NCI-H1436 treated with DMSO at 0.1 percent for 48 hours (cell line): Measurements from ENCODE around the gene TTC33.
"Not testable (repeated sequence)": the region's sequence is repeated elsewhere in the genome, so short reads cannot be mapped to it uniquely, and the experiment has no call there.

ENCODE experiments used
- DNase-seq: peaks from one replicate; lab custom pipeline; 2025; lab: John Stamatoyannopoulos, UW

Gene TTC33

DNA sequence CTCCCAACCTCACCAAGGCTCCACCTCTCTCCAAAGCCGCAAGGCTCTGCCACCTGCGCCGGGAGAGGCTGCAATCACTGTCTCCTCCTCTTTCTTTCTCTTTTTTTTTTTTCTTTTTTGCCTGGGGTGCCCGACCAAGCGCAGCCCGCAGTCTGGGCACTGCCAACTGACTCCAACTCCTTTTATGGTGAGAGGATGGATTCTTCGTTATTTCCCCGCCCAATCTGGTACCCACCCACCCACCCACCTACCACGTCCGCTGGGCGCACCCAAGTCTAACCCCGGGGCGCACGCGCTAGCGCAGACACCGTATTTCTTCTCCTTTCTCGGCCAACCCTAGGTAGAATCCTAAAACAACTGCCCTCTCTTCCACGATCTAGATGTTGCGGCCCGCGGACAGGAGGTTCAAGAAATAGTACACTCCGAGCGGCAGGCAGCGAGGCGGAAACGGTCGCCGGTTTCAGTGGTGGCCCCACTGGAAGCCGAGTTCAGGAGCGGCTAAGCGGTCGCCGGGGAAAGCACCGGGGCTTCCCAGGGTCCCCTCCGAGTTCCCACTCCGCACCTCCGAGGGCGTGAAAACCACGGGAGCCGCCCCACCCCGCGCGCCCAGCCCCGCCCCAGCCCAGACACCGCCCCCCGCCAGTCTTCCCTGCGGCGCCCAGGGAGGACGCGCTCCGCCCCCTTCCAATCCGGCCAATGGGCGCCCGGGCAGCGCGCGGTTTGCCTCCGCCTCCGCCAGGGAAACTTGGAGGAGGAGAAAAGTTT lies 76.4 kb downstream of the TTC33 start:
- no peak for DNase-seq

DNA sequence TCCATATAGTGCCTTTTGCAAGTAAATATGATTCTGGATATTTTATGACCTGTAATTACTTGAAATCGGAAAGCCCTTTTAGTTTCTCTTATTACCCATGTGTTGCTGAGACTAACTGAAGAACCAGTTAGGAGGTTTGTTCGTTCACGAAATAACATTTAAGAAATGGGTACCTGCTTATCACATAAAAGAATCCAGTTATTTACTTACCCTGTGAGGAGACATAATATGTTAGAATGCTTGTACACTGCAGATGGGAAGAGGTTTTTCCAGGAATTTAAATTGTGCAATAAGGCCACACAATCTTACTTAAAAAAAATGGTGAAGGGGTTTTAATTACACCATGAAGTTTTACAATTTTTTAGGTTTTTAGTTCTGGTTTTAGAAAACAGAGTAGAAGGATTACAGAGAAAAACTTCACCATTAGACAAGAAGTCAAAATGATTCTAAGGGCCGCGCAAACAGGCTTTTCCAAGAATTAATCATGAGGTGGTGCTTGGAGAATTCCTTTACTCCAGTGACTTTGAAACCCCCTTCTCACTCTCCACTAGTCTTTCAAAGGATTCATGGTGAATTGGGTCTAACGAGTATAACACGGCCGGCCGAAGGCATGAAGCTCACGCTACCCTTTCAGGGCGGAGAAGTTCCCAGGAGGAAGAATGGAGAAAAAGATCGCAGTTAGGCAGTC lies 77.2 kb downstream of the TTC33 start:
- no peak for DNase-seq

DNA sequence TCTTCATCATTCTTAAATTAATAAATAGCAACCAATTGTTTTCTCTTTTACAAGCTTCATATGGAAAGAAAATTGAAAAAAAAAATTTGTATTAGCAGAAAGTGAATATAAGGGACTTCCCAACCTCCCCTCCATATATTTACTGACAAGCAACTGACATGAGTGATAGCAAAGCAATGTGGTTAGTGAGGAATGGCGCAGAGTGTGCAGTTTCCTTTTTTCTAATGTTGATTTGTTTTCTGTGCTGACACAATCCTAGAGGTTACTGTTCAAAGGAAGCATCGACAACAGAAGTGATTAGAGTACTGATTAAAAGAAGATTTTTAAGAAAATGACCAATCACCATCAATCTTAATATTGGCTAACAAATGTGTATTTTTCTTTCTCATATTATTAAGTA lies 77.7 kb downstream of the TTC33 start:
- no peak for DNase-seq

DNA sequence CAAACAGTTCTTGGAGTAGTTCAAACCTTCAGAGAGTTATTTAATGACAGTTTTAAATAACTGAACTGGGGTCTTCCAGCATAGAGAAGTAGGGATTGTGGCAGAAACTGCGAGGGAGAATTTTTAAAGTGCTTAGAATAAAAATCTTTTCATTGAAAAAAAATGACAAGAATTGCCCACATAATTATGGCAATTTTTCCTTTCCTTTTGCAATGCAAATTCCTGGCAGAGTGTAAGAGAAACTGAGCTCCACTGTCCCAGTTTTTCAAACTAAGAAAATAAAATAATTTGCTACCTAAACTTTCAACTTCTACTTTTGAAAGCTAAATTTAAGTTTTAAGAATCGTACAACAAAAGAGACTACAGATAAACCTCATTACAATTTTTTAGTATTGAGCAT lies 78.3 kb downstream of the TTC33 start:
- no peak for DNase-seq

DNA sequence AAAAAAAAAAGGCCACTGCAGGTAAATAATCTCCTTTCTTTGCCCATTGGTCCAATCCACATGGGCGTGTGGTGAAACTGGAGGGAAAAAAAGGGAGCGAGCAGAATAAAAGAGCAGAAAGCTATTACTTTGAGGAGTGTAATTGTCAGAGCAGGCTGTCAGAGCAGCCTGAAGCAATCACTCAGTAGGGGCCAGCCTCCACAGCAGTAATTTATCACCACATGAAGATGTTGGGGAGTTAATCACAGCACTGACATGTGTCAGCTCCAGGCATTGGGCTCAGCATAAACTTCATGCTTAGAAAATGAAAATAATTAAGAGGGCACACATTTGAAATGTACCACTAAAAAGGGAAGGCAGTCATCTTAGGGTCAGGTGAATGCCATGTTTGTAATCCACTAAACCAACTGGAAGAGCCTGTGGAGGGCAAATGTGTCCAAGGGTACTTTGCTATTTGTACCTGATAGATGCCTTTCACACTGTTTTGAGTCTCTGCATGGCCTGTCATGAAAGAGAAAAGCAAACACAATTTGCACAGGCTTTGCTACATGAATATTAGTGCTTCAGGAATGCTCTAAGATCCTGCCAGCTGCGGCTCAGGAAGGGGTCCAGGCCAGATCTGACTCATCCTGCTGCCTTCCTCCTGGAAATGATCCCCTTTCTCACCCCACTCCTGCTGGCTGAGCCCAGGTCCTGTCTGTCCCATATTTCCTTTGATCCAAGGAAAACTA lies 79.0 kb downstream of the TTC33 start:
- no peak for DNase-seq

DNA sequence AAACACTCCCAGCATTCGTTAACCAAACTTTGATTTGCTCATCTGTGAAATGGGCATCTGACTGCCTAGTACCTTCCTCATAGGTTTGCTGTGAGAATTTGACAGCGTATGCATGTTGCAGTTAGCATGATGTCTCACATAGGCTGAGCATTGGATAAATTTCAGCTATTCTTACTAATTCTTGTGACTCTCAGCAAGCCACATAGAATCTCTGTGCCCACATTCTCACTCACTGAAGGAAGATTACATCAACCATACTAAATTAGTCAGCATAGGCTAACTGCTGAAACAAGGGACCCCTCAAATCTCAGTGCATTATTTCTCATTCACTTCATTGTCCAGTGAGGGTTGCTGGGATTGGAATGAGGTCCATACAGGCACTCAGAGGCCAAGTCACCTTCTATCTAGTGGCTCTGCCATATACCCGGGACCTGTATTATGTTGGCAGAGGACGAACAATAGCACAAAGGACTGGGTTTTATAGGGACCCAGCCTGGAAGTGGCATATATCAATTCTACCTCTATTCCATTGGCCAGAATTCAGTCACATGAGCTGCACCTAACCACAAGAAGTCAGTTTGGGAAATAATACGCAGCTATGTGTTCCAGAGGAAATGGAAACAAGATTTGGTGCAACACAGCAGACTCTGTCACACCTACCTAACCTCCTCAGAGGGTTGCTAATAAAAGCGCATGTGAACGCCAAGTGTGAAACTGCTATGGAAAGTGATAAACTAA lies 80.2 kb downstream of the TTC33 start:
- DNase-seq: no peak

DNA sequence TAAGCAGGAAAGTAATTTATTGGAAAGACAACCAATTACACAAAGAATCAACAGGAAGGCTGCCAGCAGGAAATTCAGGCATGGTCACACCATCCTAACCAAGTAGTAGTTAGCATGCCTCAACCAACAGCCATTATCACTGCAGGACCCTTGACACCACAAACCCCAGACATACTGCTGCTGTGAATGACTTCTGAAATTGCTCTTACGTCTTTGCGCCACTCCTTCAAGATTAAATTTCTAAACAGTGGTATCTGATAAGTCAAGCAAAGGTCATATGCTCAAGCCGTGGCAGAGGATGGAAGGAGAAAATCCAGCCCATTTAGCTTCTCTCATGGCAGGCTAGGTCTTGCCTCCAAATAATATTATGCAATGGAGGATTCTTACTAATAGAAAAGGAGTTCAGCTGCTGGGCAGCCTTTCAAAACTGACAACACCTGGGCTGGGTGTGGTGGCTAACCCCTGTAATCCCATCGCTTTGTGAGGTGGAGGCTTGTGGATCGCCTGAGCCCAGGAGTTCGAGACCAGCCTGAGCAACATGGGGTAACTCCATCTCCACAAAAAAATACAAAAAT lies 81.0 kb downstream of the TTC33 start:
- no peak for DNase-seq

DNA sequence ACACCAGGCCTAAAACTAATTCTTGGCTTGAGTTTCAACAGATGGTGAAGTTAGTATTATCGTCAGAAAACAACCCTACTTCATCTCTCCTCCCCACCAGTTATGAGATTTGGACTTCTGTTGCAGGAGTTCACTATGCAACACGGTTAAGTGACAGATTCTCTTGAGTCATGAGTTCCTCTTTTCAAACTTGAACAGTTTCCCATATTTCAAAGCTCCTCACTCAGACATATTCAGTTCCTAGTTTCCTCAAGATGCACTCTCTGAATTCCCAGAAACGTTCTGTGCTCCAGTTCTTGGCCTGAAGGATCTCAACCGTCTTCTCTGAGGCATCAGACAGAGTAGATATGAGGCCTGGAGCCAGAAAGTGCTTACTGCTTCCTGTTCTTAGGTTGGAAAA lies 83.3 kb downstream of the TTC33 start:
- DNase-seq: no peak

DNA sequence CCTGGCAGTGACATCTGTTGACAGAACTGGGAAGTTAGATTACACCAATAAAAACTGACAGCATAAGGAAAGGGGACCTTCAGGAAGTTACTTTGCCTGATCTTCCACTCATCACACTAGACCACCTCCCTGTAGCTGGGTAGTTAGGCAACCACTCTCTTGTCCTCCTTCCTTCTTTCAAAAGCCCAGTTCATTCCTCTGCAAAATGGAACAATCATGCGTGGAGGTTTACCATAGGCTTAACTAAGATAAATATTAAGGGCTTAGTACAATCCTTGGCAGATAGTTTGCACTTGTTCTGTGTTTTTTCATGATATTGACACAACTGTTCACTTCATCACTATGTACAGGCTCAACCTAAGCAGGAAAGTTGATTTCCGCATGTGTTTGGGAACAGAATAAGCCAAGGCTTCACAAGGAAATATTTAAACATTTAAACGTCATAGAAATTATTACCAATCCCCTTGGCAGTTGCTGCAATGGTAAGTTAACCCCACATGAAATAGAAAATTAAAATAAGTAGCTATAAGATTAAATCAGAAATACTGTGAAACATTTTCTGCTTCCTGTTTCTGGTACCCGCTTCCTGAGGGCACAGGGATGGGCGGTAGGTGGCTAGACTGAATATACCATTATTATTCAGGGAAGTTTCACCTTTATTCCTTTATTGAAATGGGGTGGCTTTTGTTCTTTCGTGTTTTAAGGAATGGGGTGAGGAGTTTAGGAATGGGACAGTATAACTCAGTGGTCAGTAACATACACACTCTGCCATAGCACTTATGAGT lies 86.0 kb downstream of the TTC33 start:
- DNase-seq: no peak

DNA sequence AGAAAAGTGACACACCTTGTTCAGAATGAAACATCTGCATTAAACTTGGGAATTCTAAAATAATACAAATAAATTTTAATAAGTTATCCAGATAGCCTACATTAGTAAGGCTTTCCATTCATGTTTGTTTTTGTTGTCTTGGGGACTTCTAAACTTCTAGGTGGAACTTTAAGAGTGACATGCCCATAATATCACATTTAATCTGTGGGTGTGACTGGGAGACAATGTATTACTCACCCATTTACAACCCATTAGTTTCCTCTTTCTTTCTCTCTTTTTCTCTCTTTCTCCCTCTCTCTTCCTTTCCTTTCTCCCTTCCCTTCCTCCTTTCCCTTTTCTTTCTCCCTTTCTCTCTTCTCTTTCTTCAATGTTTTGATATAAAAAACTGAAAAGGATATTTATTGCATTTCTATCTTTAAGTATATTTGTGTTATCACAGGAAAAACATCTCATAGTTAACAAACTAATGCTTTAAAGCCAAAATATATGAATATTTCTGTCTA lies 88.5 kb downstream of the TTC33 start:
- no peak for DNase-seq

DNA sequence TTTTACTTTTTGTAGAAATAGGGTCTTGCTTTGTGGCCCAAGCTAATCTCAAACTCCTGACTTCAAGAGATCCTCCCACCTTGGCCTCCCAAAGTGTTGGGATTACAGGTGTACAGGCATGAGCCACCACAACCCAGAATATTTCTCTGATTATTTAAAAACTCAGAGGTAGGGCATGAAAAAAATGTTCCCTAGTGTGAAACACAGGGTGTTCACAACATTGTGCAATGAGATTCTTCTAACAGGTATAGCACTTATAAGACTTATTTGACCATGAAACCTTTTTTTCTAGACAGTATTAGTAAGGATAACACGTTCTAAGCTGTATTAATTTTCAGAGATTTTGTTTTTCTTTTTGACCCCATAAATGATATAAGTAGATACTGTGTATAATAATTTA lies 89.1 kb downstream of the TTC33 start:
- no peak for DNase-seq

DNA sequence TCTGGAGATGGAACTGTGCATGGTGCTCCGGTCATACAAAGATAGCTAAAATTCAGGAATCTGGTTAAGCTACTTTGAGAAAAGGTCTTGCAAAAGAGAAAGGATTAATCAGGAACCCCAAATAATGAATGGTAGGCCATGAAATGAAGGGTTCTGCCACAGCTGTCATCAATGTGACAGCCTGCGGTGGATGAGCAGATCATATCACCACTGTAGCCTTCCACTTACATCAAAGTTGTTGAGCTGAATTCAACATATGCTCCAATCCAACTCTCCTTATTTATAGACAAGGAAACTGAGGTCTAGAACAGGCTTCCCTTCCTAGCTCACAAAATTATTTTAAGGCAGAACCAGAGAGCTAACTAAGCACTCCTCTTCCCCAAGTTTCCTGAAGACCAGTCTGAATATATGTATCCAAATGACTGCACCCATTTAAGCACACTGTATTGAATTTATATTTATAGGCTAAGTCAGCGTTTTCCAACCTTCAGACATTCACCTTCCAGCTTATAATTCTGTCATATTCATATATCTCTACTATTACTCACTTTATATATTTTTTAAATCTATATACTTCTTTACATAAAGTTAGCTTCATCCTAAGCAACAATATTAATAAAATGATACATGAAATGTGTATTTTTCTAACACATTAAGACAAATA lies 90.0 kb downstream of the TTC33 start:
- no peak for DNase-seq

DNA sequence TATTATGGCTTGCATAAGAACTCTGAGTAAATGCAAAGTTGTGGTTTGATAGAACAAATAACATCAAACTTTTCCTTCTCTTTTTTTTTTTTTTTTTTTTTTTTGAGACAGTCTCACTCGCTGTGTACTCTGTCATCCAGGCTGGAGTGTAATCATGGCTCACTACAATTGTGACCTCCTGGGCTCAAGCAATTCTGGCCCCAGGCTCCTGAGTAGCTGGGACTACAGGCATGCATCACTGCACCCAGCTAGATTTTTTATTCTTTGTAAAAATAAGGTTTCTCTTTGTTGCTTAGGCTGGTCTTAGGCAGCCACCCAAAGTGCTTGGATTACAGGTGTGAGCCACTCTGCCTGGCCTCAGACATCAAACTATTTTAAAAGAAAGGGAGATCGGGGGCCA lies 95.0 kb downstream of the TTC33 start:
- no peak for DNase-seq

DNA sequence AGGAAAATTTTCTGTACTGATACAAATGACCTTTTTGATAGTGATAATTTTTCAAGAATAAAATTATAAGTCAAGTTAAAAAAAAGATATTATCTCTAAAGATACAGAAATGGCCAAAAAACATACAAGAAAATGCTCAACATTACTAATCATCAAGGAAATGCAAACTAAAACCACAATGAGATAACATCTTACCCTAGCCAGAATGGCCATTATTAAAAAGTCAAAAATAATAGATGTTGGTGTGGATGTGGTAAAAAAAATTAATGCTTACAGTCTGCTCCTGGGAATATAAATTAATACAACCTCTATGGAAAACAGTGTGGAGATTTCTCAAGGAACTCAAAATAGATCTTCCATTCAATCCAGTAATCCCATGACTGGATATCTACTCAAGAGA lies 99.0 kb downstream of the TTC33 start:
- DNase-seq: no peak

DNA sequence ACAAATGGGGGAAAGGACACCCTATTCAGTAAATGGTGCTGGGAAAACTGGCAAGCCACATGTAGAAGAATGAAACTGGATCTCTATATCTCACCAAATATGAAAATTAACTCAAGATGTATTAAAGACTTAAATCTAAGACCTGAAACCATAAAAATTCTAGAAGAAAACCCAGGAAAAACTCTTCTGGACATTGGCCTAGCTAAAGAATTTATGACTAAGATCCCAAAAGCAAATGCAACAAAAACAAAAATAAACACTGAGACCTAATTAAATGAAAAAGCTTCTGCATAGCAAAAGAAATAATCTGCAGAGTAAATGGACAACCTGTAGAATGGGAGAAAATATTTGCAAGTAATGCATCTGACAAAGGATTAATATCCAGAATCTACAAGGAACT lies 99.7 kb downstream of the TTC33 start:
- not testable (repeated sequence) for DNase-seq

DNA sequence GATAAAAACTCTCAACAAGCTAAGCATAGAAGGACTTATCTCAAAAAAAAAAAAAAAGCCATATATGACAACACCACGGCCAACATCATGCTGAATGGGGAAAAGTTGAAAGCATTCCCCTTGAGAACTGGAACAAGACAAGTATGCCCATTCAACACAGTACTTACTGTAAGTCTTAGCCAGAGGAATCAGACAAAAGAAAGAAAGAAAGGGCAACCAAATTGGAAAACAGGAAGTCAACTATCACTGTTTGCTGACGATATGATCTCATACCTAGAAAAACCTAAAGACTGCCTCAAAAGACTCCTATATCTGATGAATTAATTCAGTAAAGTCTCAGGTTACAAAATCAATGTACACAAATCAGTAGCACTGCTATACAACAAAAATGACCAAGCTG lies 100.6 kb downstream of the TTC33 start:
- no peak for DNase-seq

DNA sequence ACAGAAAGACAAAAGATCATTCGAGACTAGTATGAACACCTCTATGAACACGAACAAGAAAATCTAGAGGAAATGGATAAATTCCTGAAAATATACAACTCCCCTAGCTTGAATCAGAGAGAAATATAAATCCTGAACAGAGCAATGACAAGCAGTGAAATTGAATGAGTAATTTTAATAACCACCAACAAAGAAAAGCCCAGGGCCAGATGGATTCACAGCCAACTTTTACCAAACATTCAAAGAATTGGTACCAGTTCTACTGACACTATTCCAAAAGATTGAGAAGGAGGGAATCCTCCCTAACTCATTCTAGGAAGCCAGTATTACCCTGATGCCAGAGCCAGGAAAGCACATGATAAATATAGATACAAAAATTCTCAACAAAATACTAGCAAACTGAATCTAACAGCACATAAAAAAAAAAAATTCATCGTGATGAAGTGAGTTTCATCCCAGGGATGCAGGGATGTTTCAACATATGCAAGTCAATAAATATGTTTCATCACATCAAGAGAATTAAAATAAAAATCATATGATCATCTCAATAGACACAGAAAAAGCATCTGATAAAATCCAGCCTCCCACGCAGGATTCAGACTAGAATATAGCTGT lies 101.3 kb downstream of the TTC33 start:
- no peak for DNase-seq

DNA sequence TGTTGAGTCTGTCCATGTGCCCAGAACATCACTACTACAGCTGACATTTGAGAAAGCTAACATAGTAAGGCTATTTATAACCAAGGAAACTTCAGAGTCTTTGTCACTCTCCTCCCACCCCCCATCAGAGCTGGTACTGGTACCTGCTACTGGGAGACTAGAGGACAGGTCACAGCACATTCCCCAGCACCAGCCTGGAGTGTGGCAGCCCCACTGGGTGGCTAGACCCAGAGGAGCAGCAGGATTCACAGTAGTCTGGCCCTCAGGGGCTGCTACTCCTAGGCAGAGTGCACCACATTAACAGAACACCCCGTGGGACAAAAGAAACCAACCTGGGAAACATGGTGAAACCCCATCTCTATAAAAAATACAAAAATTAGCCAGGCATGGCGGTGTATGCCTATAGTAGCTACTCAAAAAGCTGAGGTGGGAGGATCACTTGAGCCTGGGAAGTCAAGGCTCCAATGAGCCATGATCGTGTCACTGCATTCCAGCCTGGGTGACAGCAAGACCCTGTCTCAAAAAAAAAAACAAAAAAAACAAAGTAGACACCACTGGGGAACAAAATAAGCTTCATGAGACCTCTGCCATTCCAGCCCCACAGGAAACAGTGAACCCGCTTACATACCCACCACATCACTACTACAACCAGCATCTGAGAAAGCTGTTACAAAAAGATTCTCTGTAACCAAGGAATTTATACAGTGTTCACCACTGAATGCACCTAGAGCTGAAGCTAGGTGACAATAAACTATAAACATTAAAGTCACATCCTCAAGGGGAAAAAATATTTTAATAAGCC lies 102.3 kb downstream of the TTC33 start:
- DNase-seq: no peak
